HG03039 (cell line): Measurements from ENCODE around the gene TLX2.

Experiments used
- ATAC-seq: cut with Tn5 transposase; IDR thresholded peaks from one replicate; pipeline ENCODE4 v1.9.1; 2021; ENCODE audit warnings: mild to moderate bottlenecking, moderate library complexity; ENCODE audit not compliant: unreplicated experiment

Gene TLX2

GRCh38 chr2:74496997-74497776 is 17.1 kb upstream of the TLX2 start:
- ATAC-seq, result no peak

- ATAC-seq, result no peak
Observed at GRCh38 chr2:74497777-74498499, 16.3 kb upstream of the TLX2 start.

GRCh38 chr2:74498500-74499266 is 15.6 kb upstream of the TLX2 start:
- no peak for ATAC-seq

GRCh38 chr2:74499267-74499939 is 14.8 kb upstream of the TLX2 start, which contains the start of gene LBX2:
TSS of gene LBX2 (minus strand) at chr2:74499603. CDS start at chr2:74499537, 66 bp downstream.
- no peak for ATAC-seq

GRCh38 chr2:74499940-74500577 is 14.2 kb upstream of the TLX2 start:
- no peak for ATAC-seq

GRCh38 chr2:74500578-74500946 is 13.7 kb upstream of the TLX2 start:
- ATAC-seq, result no peak

- no peak for ATAC-seq
Observed at GRCh38 chr2:74501335-74502071, 12.7 kb upstream of the TLX2 start.

- ATAC-seq, result no peak
Observed at GRCh38 chr2:74502147-74502719, 12.0 kb upstream of the TLX2 start.

GRCh38 chr2:74502720-74503505 is 11.3 kb upstream of the TLX2 start:
- peak; percentile 23 for ATAC-seq

GRCh38 chr2:74503506-74504475 is 10.5 kb upstream of the TLX2 start:
- ATAC-seq, result no peak

- ATAC-seq, result no peak
Observed at GRCh38 chr2:74504591-74504990, 9.7 kb upstream of the TLX2 start.

- ATAC-seq, result no peak
Observed at GRCh38 chr2:74505448-74506246, 8.6 kb upstream of the TLX2 start.

GRCh38 chr2:74507145-74507925 is 6.9 kb upstream of the TLX2 start, which contains the start of gene PCGF1:
TSS of gene PCGF1 (minus strand) at chr2:74507695. CDS start at chr2:74507668, 27 bp downstream.
- ATAC-seq, result peak; percentile 86

GRCh38 chr2:74507926-74508520 is 6.2 kb upstream of the TLX2 start:
- ATAC-seq, result no peak

GRCh38 chr2:74510272-74510671 is 4.0 kb upstream of the TLX2 start:
- no peak for ATAC-seq
